MM.1S (cell line): Measurements from ENCODE around the gene PPARGC1A.

Source experiments
- EZH2 ChIP-seq: fragments of 300-600 bp; sonication (generic); optimal IDR thresholded peaks from 2 replicates; pipeline ENCODE3; 2017; ENCODE audit warnings: low read depth, mild to moderate bottlenecking, antibody characterized with exemption, low read length, mixed read lengths
- TF ChIP-seq, protein P1 (sequence below): fragments of 300-600 bp; sonication (generic); IDR thresholded peaks from 2 replicates; pipeline ENCODE4 v1.5.1; 2016; ENCODE audit warnings: antibody characterized with exemption, low read length, mixed read lengths

GRCh38 chr4:23922013-23922412, 32.2 kb upstream of the PPARGC1A start:
- no peak for TF ChIP-seq EZH2
- TF ChIP-seq, protein P1, sequence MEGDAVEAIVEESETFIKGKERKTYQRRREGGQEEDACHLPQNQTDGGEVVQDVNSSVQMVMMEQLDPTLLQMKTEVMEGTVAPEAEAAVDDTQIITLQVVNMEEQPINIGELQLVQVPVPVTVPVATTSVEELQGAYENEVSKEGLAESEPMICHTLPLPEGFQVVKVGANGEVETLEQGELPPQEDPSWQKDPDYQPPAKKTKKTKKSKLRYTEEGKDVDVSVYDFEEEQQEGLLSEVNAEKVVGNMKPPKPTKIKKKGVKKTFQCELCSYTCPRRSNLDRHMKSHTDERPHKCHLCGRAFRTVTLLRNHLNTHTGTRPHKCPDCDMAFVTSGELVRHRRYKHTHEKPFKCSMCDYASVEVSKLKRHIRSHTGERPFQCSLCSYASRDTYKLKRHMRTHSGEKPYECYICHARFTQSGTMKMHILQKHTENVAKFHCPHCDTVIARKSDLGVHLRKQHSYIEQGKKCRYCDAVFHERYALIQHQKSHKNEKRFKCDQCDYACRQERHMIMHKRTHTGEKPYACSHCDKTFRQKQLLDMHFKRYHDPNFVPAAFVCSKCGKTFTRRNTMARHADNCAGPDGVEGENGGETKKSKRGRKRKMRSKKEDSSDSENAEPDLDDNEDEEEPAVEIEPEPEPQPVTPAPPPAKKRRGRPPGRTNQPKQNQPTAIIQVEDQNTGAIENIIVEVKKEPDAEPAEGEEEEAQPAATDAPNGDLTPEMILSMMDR: no peak
